GM12892 (cell line): ENCODE results near the gene BRICD5.

Experiments used
- POLR2A ChIP-seq: IDR thresholded peaks from 2 replicates; pipeline ENCODE4 v1.6.1; 2011; ENCODE audit warnings: low read depth, low read length, control low read depth
- POLR2AphosphoS5 ChIP-seq: IDR thresholded peaks from 2 replicates; pipeline ENCODE4 v1.6.1; 2011; ENCODE audit warnings: low read depth, low read length, control low read depth
- TAF1 ChIP-seq: IDR thresholded peaks from 2 replicates; pipeline ENCODE4 v1.6.1; 2011; ENCODE audit warnings: low read depth, mild to moderate bottlenecking, control low read depth, low read length, borderline replicate concordance

- TF ChIP-seq TAF1 (no peak), POLR2A (no peak), POLR2AphosphoS5 (no peak)
Observed at GRCh38 chr16:2208308-2208707, 2.4 kb downstream of the BRICD5 start.
